ENCODE data around the gene LRRC2.

- no peak for TF ChIP-seq CTCF (conservative IDR thresholded peaks at IDR 0.05 in 1 of 2, IDR thresholded peaks at IDR 0.05 in 1 of 2; ENCODE audit: low read depth in 1 of 2, low read length in 2 of 2)
- no peak for TF ChIP-seq EZH2 (IDR thresholded peaks at IDR 0.05; ENCODE audit: low read length, missing control alignments)
These were observed 20.7 kb upstream of the LRRC2 start for GRCh38 chr3:46586738-46587246.
